GM06990 (cell line): ENCODE measurements around the gene AGPAT2.

Source experiments
- DNase-seq: peaks from one replicate; pipeline ENCODE4 v3.0.0-alpha.2; 2011; ENCODE audit not compliant: insufficient read length; ENCODE audit errors: extremely low read depth
- H3K27me3 ChIP-seq: replicated peaks from 2 replicates; pipeline ENCODE4 v1.6.0; 2011; ENCODE audit warnings: low read length; ENCODE audit not compliant: control insufficient read depth, insufficient read depth
- H3K36me3 ChIP-seq: 2 replicates; pipeline ENCODE4 v1.5.1; 2011; ENCODE audit warnings: low read length; ENCODE audit not compliant: control insufficient read depth, insufficient read depth
- H3K4me3 ChIP-seq: replicated peaks from 2 replicates; pipeline ENCODE4 v1.5.1; 2011; ENCODE audit warnings: low read depth, mild to moderate bottlenecking, control low read depth, low read length
- CTCF ChIP-seq: IDR thresholded peaks from 2 replicates; pipeline ENCODE4 v1.5.1; 2011; ENCODE audit warnings: low read length, control low read depth, mild to moderate bottlenecking, inconsistent platforms; ENCODE audit not compliant: insufficient read depth, poor library complexity, severe bottlenecking

The AGPAT2 gene

GRCh38 chr9:136629001-136629878, 58.0 kb downstream of the AGPAT2 start:
- H3K27me3 ChIP-seq, result no peaks in the 10 kb centered on the region; the same call in 1 of the 2 replicates
- TF ChIP-seq CTCF, result no peak
- no peaks in the 10 kb centered on the region for H3K36me3 ChIP-seq
- no peak for DNase-seq
- no peak overlapping the region for H3K4me3 ChIP-seq

GRCh38 chr9:136628268-136628667, 59.0 kb downstream of the AGPAT2 start:
- Histone ChIP-seq H3K27me3 (no peaks in the 10 kb centered on the region; the same call in 1 of the 2 replicates), H3K36me3 (no peaks in the 10 kb centered on the region), H3K4me3 (no peak overlapping the region)
- TF ChIP-seq CTCF, result no peak
- DNase-seq, result no peak

GRCh38 chr9:136627703-136628102, 59.6 kb downstream of the AGPAT2 start:
- DNase-seq, result no peak
- TF ChIP-seq CTCF, result no peak
- H3K27me3 ChIP-seq, result no peaks in the 10 kb centered on the region; the same call in 1 of the 2 replicates
- H3K36me3 ChIP-seq, result no peaks in the 10 kb centered on the region
- no peak overlapping the region for H3K4me3 ChIP-seq

- H3K36me3 ChIP-seq, result no peaks in the 10 kb centered on the region
- H3K4me3 ChIP-seq, result no peak overlapping the region
- H3K27me3 ChIP-seq, result no peaks in the 10 kb centered on the region
- peak; percentile 1 for TF ChIP-seq CTCF
- DNase-seq, result no peak
These were observed 60.3 kb downstream of the AGPAT2 start for GRCh38 chr9:136626740-136627642.

GRCh38 chr9:136626066-136626725, 61.1 kb downstream of the AGPAT2 start:
- no peak for TF ChIP-seq CTCF
- Histone ChIP-seq H3K36me3 (no peaks in the 10 kb centered on the region), H3K4me3 (no peak overlapping the region), H3K27me3 (no peaks in the 10 kb centered on the region)
- DNase-seq, result no peak
